H1 (cell line): ENCODE data around the gene MEIS2. TPM values are rescaled to one million over a fixed set of nuclear protein-coding genes. Genes with fewer than 3 reads are reported as not detected.

Experiments
- CTCF ChIA-PET: fragments of 300-600 bp; sonication (Branson Sonifier 250); formaldehyde crosslinking; loops from one replicate; lab custom pipeline; 2021; ENCODE audit not compliant: partially characterized antibody; lab: Charles Lee
- POLR2A ChIA-PET: fragments of 300-600 bp; sonication (Branson Sonifier 250); formaldehyde crosslinking; loops from one replicate; lab custom pipeline; 2021; ENCODE audit warnings: inconsistent platforms; ENCODE audit not compliant: partially characterized antibody; lab: Charles Lee
- DNase-seq, 2 experiments: peaks; one replicate each; pipeline versions ENCODE4 v3.0.0 to v3.0.0-alpha.2; 2010 to 2022; ENCODE audit warnings: low spot score in 2 of 2, low read depth in 1 of 2, mixed read lengths in 1 of 2
- FAIRE-seq: peaks from 2 replicates; lab custom pipeline; 2011; peaks lifted over from hg19 to GRCh38; lab: Jason Lieb, UNC
- H2AFZ ChIP-seq: 2 replicates; pipeline ENCODE4 v1.8.1; 2012; ENCODE audit warnings: low read length, inconsistent platforms
- H2AK5ac ChIP-seq: 2 replicates; pipeline ENCODE4 v1.6.1; 2013; ENCODE audit warnings: low read depth, low read length
- H2BK120ac ChIP-seq: replicated peaks from 2 replicates; pipeline ENCODE3; 2013; ENCODE audit warnings: low read depth, low read length, inconsistent platforms
- H2BK12ac ChIP-seq: 2 replicates; pipeline ENCODE4 v1.6.1; 2013; ENCODE audit warnings: low read depth, low read length
- H2BK15ac ChIP-seq: 2 replicates; pipeline ENCODE4 v1.6.1; 2013; ENCODE audit warnings: low read length
- H2BK20ac ChIP-seq: 2 replicates; pipeline ENCODE4 v1.6.1; 2013; ENCODE audit warnings: low read length
- H2BK5ac ChIP-seq: 2 replicates; pipeline ENCODE4 v1.6.1; 2013; ENCODE audit warnings: low read depth, low read length
- H3K14ac ChIP-seq: 2 replicates; pipeline ENCODE4 v1.6.1; 2013; ENCODE audit warnings: inconsistent platforms; ENCODE audit not compliant: insufficient read length
- H3K18ac ChIP-seq: 2 replicates; pipeline ENCODE4 v1.6.1; 2013; ENCODE audit warnings: low read length; ENCODE audit errors: extremely low read depth
- H3K23ac ChIP-seq: 2 replicates; pipeline ENCODE4 v1.6.1; 2013; ENCODE audit warnings: inconsistent platforms; ENCODE audit not compliant: insufficient read length
- H3K23me2 ChIP-seq: 2 replicates; pipeline ENCODE4 v1.6.1; 2013; ENCODE audit warnings: low read depth, low read length
- H3K27ac ChIP-seq: 2 replicates; pipeline ENCODE4 v1.6.1; 2011; ENCODE audit warnings: low read depth, low read length, inconsistent platforms
- H3K27me3 ChIP-seq, 4 experiments: replicated peaks in 1 of 4; 1 replicate in 1 of 4; 2 replicates in 3 of 4; pipeline versions ENCODE4 v1.6.1 to v1.8.1; 2011 to 2013; ENCODE audit warnings: low read length in 3 of 4, mild to moderate bottlenecking in 3 of 4, inconsistent platforms in 2 of 4, mixed read lengths in 2 of 4, moderate library complexity in 1 of 4; ENCODE audit not compliant: control insufficient read depth in 3 of 4, insufficient read depth in 3 of 4; ENCODE audit errors: extremely low read depth in 1 of 4
- H3K36me3 ChIP-seq, 4 experiments: 2 replicates each; pipeline versions ENCODE4 v1.6.1 to v1.8.1; 2011 to 2013; ENCODE audit warnings: mild to moderate bottlenecking in 4 of 4, low read length in 3 of 4, moderate library complexity in 2 of 4, control low read depth in 1 of 4, inconsistent platforms in 1 of 4; ENCODE audit not compliant: insufficient read depth in 4 of 4, control insufficient read depth in 2 of 4
- H3K4ac ChIP-seq: replicated peaks from 2 replicates; pipeline ENCODE3; 2013; ENCODE audit warnings: low read length, low read depth, mixed read lengths, inconsistent platforms; ENCODE audit not compliant: insufficient read length
- H3K4me1 ChIP-seq, 4 experiments: replicated peaks in 1 of 4; 1 replicate in 1 of 4; 2 replicates in 3 of 4; pipeline versions ENCODE4 v1.6.1 to v1.8.1; 2011 to 2013; ENCODE audit warnings: low read length in 3 of 4, inconsistent platforms in 2 of 4, mixed read lengths in 1 of 4; ENCODE audit not compliant: insufficient read depth in 4 of 4, control insufficient read depth in 3 of 4
- H3K4me2 ChIP-seq, 2 experiments: 2 replicates each; pipeline versions ENCODE4 v1.6.1 to v1.8.1; 2011 to 2013; ENCODE audit warnings: low read depth in 2 of 2, low read length in 2 of 2, control low read depth in 1 of 2, inconsistent platforms in 1 of 2, mild to moderate bottlenecking in 1 of 2; ENCODE audit not compliant: insufficient read depth in 1 of 2
- H3K4me3 ChIP-seq, 4 experiments: fragments of 200-600, 300-600 bp in 1 of 4; sonication (generic), shearing (Covaris generic), sonication (Bioruptor Twin) in 1 of 4; 2 replicates each; pipeline versions ENCODE4 v1.5.1 to v1.8.1; 2011 to 2016; ENCODE audit warnings: low read length in 4 of 4, low read depth in 3 of 4, control low read depth in 2 of 4, inconsistent platforms in 2 of 4, mild to moderate bottlenecking in 2 of 4, mixed read lengths in 1 of 4, moderate library complexity in 1 of 4; ENCODE audit not compliant: insufficient read depth in 2 of 4; ENCODE audit errors: extremely low read depth in 1 of 4
- H3K56ac ChIP-seq: replicated peaks from 2 replicates; pipeline ENCODE3; 2013; ENCODE audit warnings: low read depth, mild to moderate bottlenecking, mixed read lengths, low read length, inconsistent platforms; ENCODE audit not compliant: insufficient read length
- H3K79me1 ChIP-seq: 2 replicates; pipeline ENCODE4 v1.6.1; 2013; ENCODE audit warnings: low read depth, low read length, control low read depth
- H3K79me2 ChIP-seq, 2 experiments: 2 replicates each; pipeline versions ENCODE4 v1.6.1 to v1.8.1; 2012 to 2013; ENCODE audit warnings: low read length in 2 of 2, mild to moderate bottlenecking in 2 of 2, inconsistent platforms in 1 of 2; ENCODE audit not compliant: insufficient read depth in 2 of 2, control insufficient read depth in 1 of 2
- H3K9ac ChIP-seq, 4 experiments: replicated peaks in 1 of 4; 1 replicate in 1 of 4; 2 replicates in 3 of 4; pipeline versions ENCODE4 v1.6.1 to v1.8.1; 2011 to 2013; ENCODE audit warnings: low read depth in 3 of 4, low read length in 3 of 4, control low read depth in 2 of 4, mild to moderate bottlenecking in 2 of 4, moderate library complexity in 2 of 4, inconsistent platforms in 1 of 4; ENCODE audit errors: extremely low read depth in 1 of 4
- H3K9me3 ChIP-seq, 2 experiments: 2 replicates each; pipeline versions ENCODE4 v1.6.1 to v1.8.1; 2012 to 2013; ENCODE audit warnings: mild to moderate bottlenecking in 2 of 2, moderate library complexity in 2 of 2, control low read depth in 1 of 2, inconsistent platforms in 1 of 2, low read depth in 1 of 2, low read length in 1 of 2, mixed read lengths in 1 of 2; ENCODE audit not compliant: insufficient read depth in 2 of 2
- H4K20me1 ChIP-seq, 2 experiments: replicated peaks in 1 of 2; 2 replicates each; pipeline versions ENCODE3 to v1.8.1; 2011 to 2013; ENCODE audit warnings: inconsistent platforms in 2 of 2, low read length in 2 of 2, mild to moderate bottlenecking in 1 of 2; ENCODE audit not compliant: insufficient read depth in 2 of 2, control insufficient read depth in 1 of 2
- H4K5ac ChIP-seq: 2 replicates; pipeline ENCODE4 v1.6.1; 2013; ENCODE audit warnings: low read length, low read depth, mixed read lengths, inconsistent platforms; ENCODE audit not compliant: insufficient read length
- H4K8ac ChIP-seq: 2 replicates; pipeline ENCODE4 v1.8.0; 2013; ENCODE audit warnings: mild to moderate bottlenecking, moderate library complexity, low read length, inconsistent platforms; ENCODE audit not compliant: insufficient read depth; ENCODE audit errors: extremely low read depth
- H4K91ac ChIP-seq: replicated peaks from 2 replicates; pipeline ENCODE3; 2013; ENCODE audit warnings: low read length, mixed read lengths, inconsistent platforms; ENCODE audit not compliant: insufficient read length
- BACH1 ChIP-seq: IDR thresholded peaks from 2 replicates; pipeline ENCODE4 v1.6.1; 2012; ENCODE audit warnings: low read length, improper control_type of control experiment
- BRCA1 ChIP-seq: IDR thresholded peaks from 2 replicates; pipeline ENCODE4 v1.6.1; 2012; ENCODE audit warnings: low read depth, low read length, improper control_type of control experiment
- CBX5 ChIP-seq: fragments of 300-800, 300-1000 bp; sonication (generic); IDR thresholded peaks from 2 replicates; pipeline ENCODE4 v1.7.1; 2016; ENCODE audit warnings: antibody characterized with exemption, low read length, low read depth
- CBX8 ChIP-seq: fragments of 300-800, 300-1000 bp; sonication (generic); IDR thresholded peaks from 2 replicates; pipeline ENCODE4 v1.7.1; 2016; ENCODE audit warnings: low read depth, low read length, borderline replicate concordance
- JUN ChIP-seq: IDR thresholded peaks from 2 replicates; pipeline ENCODE4 v1.6.1; 2011; ENCODE audit warnings: low read depth, mild to moderate bottlenecking, improper control_type of control experiment, low read length
- MAFK ChIP-seq: IDR thresholded peaks from 2 replicates; pipeline ENCODE4 v1.6.1; 2012; ENCODE audit warnings: low read depth, mild to moderate bottlenecking, improper control_type of control experiment, low read length
- NRF1 ChIP-seq: IDR thresholded peaks from 2 replicates; pipeline ENCODE4 v1.6.1; 2011; ENCODE audit warnings: mild to moderate bottlenecking, low read depth, low read length, improper control_type of control experiment
- PHF8 ChIP-seq: fragments of 200-600 bp; sonication (generic); conservative IDR thresholded peaks from 2 replicates; pipeline ENCODE4 v1.7.1; 2012; ENCODE audit warnings: low read depth, mild to moderate bottlenecking, inconsistent platforms, low read length, moderate library complexity
- POU5F1 ChIP-seq: IDR thresholded peaks from 2 replicates; pipeline ENCODE4 v1.6.1; 2011; ENCODE audit warnings: low read depth, mild to moderate bottlenecking, low read length, moderate library complexity
- RXRA ChIP-seq: IDR thresholded peaks from 2 replicates; pipeline ENCODE4 v1.6.1; 2011; ENCODE audit warnings: low read depth, mild to moderate bottlenecking, low read length, moderate library complexity; ENCODE audit not compliant: insufficient read depth
- SIRT6 ChIP-seq: IDR thresholded peaks from one replicate; pipeline ENCODE4 v1.7.1; 2012; ENCODE audit warnings: low read length, inconsistent platforms
- TCF12 ChIP-seq: IDR thresholded peaks from 2 replicates; pipeline ENCODE4 v1.6.1; 2011; ENCODE audit warnings: low read depth, mild to moderate bottlenecking, low read length
- TEAD4 ChIP-seq: IDR thresholded peaks from 2 replicates; pipeline ENCODE4 v1.6.1; 2012; ENCODE audit warnings: low read depth, low read length, inconsistent platforms, mixed read lengths
- WGBS, 2 experiments: shearing (Covaris generic) in 1 of 2; methylation state at CpG; one replicate each; pipeline versions ENCODE4 v1.1.6 to v1.1.7; 2013 to 2015; ENCODE audit warnings: low lambda C conversion rate in 2 of 2, mixed read lengths in 2 of 2, inconsistent platforms in 1 of 2, low coverage in 1 of 2, missing lambda C conversion rate in 1 of 2; ENCODE audit not compliant: insufficient replicate concordance in 2 of 2, insufficient coverage in 1 of 2, insufficient read length in 1 of 2; ENCODE audit errors: extremely low coverage in 1 of 2, missing lambda C conversion rate in 1 of 2; 5-methylcytosine and 5-hydroxymethylcytosine counted together
- polyA plus RNA-seq, 7 experiments: library from polyadenylated mRNA; depleted of rRNA in 3 of 7; stranded (reverse) in 5 of 7; unstranded in 2 of 7; fragments of >200 nt in 5 of 7; fragments of 200-250 nt in 2 of 7; gene quantifications; 1 replicate in 5 of 7; 2 replicates in 1 of 7; 4 replicates in 1 of 7; pipeline versions ENCODE4 v1.2.1 to v1.2.3, GENCODE V29; 2011 to 2013; ENCODE audit warnings: missing spikeins in 2 of 7, mixed read lengths in 2 of 7
- total RNA-seq: library from RNA; stranded (reverse); fragmentation: NEBNext Ultra II Directional; extraction: Animal tissue kit (Norgen Biotek cat#: 25700); gene quantifications from 2 replicates; pipeline ENCODE4 v1.2.1, GENCODE V29; 2021

Gene MEIS2
- total and polyA plus RNA-seq, 2 of the 8 experiments (the other 6 are each of a cell fraction or from before 2014, with no cell fraction given) = 0.22 to 1.2 TPM

DNA sequence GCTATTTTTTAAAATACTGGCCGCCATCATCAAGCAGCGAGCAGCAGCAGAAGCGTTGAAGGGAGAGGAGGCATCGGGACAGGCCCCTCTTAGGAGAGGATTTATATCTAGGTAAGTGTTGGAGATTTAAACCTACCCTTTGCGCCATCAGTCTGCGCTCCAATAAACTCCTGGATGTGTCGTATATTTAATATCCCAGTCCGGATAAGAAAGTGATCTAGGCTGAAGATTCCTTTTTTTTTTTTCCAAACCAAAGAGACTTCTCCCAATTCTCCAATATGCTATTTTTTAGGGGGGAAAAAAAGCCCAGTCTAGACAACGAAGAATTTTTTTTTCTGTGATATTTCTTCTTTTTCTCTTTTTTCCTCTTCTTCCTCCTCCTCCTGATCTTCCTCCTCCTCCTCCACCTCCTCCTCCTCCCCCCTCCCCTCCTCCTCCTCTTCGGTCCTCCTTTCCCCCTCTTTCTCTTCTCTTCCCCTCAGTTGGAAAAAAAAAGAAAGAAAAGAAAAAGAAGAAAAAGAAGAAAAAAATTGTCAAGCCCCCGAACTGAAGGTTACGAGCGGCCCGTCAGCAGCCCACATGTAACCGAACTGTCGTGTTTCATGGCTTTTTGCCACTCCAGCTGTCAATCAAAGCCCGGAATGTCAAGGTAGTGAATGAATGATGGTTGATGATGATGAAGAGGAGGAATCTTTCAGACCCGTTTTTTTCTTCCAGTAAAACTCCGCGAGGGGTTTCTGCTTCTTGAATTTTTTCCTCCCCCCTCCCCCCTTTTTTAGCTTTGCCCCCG is 835 bp downstream of the MEIS2 start:
- Histone ChIP-seq H3K9ac (no peak overlapping the region), H3K4me2 (peak overlapping the region; percentile 86 to 92), H3K27me3 (peaks cover 30 to 73% (median 63%) of the 10 kb centered on the region in 4 experiments; a peak in 6 of 7 replicates), H3K23me2 (peaks cover 34% of the 10 kb centered on the region), H3K79me2 (no peaks in the 10 kb centered on the region), H3K4ac (no peak overlapping the region), H3K4me3 (peak overlapping the region; percentile 33 to 79 (median 49); a peak in 7 of 8 replicates), H3K79me1 (no peaks in the 10 kb centered on the region), H2BK5ac (no peak overlapping the region), H2BK120ac (no peak overlapping the region), H3K56ac (no peak overlapping the region), H2AK5ac (no peak overlapping the region), H4K91ac (no peak overlapping the region), H2BK15ac (no peak overlapping the region), H2BK20ac (0 out of 2 replicates have a peak overlapping the region, but pooled peaks have one; percentile 61), H2BK12ac (peak overlapping the region; percentile 96; the same call in 1 of the 2 replicates), H4K8ac (no peak overlapping the region), H2AFZ (no peak overlapping the region), H4K5ac (no peak overlapping the region), H3K4me1 (peaks cover 5 to 33% (median 19%) of the 10 kb centered on the region in 4 experiments), H3K23ac (no peak overlapping the region), H3K18ac (peak overlapping the region; percentile 87), H3K9me3 (no peaks in the 10 kb centered on the region), H3K14ac (no peak overlapping the region), H3K27ac (no peak overlapping the region), H4K20me1 (peaks cover 0 to 5% of the 10 kb centered on the region in 2 experiments), H3K36me3 (no peaks in the 10 kb centered on the region)
- ChIA-PET POLR2A (interaction anchor here (0.6 kb wide), 1 partner anchor 53 kb away, joined by 4 read pairs; no protein-coding TSS in a partner anchor), CTCF (no interaction called here)
- FAIRE-seq = no peak
- 1% methylated on average over 19 of the region's 21 CpGs; no CpG with 5 or more reads in 1 of the 2 experiments for whole genome bisulfite sequencing, 2 experiments
- DNase-seq = no peak
- TF ChIP-seq BACH1 = no peak
- no peak for TF ChIP-seq RXRA
- TF ChIP-seq MAFK = no peak
- TF ChIP-seq PHF8 = no peak
- no peak for TF ChIP-seq NRF1
- TF ChIP-seq TCF12 = no peak
- TF ChIP-seq JUN = no peak
- TF ChIP-seq SIRT6 = no peak
- TF ChIP-seq POU5F1 = no peak
- no peak for TF ChIP-seq CBX5
- no peak for TF ChIP-seq CBX8
- peak; percentile 35; the same call in 1 of the 2 replicates for TF ChIP-seq TEAD4
- no peak for TF ChIP-seq BRCA1
